Progenitor cell of endocrine pancreas (in vitro differentiated cells): ENCODE results near the gene CERK. TPM values are rescaled to one million over a fixed set of nuclear protein-coding genes. Genes with fewer than 3 reads are reported as not detected.
A peak's percentile ranks its signal among the peaks of the same experiment; 100 is the strongest.

Experiments
- DNase-seq: peaks from one replicate; pipeline ENCODE4 v3.0.0; 2021; ENCODE audit warnings: low spot score; ENCODE audit not compliant: unreplicated experiment
- H3K27ac Mint-ChIP-seq: 2 replicates; pipeline ENCODE4 v1.8.0; 2021; ENCODE audit warnings: mild to moderate bottlenecking, moderate library complexity, mixed read lengths
- H3K27me3 Mint-ChIP-seq: 2 replicates; pipeline ENCODE4 v1.8.0; 2021; ENCODE audit warnings: mixed read lengths
- H3K36me3 Mint-ChIP-seq: 2 replicates; pipeline ENCODE4 v1.8.0; 2022; ENCODE audit warnings: mixed read lengths; ENCODE audit not compliant: insufficient read depth
- H3K4me1 Mint-ChIP-seq: 2 replicates; pipeline ENCODE4 v1.8.0; 2021; ENCODE audit warnings: low read depth, mixed read lengths
- H3K4me3 Mint-ChIP-seq: 2 replicates; pipeline ENCODE4 v1.8.0; 2021; ENCODE audit warnings: low read depth, mild to moderate bottlenecking, moderate library complexity, mixed read lengths
- H3K9me3 Mint-ChIP-seq: 2 replicates; pipeline ENCODE4 v1.8.0; 2021; ENCODE audit warnings: low read depth, mixed read lengths
- CTCF ChIP-seq: fragments of 200-600 bp; sonication (generic); IDR thresholded peaks from one replicate; pipeline ENCODE4 v1.5.0; 2021; ENCODE audit warnings: antibody characterized with exemption, mild to moderate bottlenecking; ENCODE audit not compliant: unreplicated experiment
- total RNA-seq: library from RNA; stranded (reverse); gene quantifications from 2 replicates; pipeline ENCODE4 v1.2.1, GENCODE V29; 2021

Gene CERK
- total RNA-seq, 1 donor from 2014 or later = 62.0 TPM

GRCh38 chr22:46753360-46753759 lies 15.3 kb upstream of the CERK start:
- peaks cover 6% of the 10 kb centered on the region for H3K36me3 Mint-ChIP-seq
- H3K27ac Mint-ChIP-seq = no peak overlapping the region
- no peak overlapping the region for H3K4me3 Mint-ChIP-seq
- no peak for DNase-seq
- TF ChIP-seq CTCF = no peak
- peaks cover 19% of the 10 kb centered on the region for H3K27me3 Mint-ChIP-seq
- H3K9me3 Mint-ChIP-seq = peaks cover 6% of the 10 kb centered on the region
- no peaks in the 10 kb centered on the region for H3K4me1 Mint-ChIP-seq

- DNase-seq = no peak
- Mint-ChIP-seq H3K4me1 (no peaks in the 10 kb centered on the region), H3K27ac (no peak overlapping the region), H3K27me3 (peaks cover 19% of the 10 kb centered on the region), H3K36me3 (peaks cover 6% of the 10 kb centered on the region), H3K4me3 (no peak overlapping the region), H3K9me3 (peaks cover 6% of the 10 kb centered on the region)
- no peak for TF ChIP-seq CTCF
These were observed 14.9 kb upstream of the CERK start for GRCh38 chr22:46752988-46753310.

- Mint-ChIP-seq H3K27me3 (peaks cover 23% of the 10 kb centered on the region), H3K4me1 (no peaks in the 10 kb centered on the region), H3K4me3 (no peak overlapping the region), H3K9me3 (peaks cover 6% of the 10 kb centered on the region), H3K27ac (no peak overlapping the region), H3K36me3 (peaks cover 6% of the 10 kb centered on the region)
- no peak for DNase-seq
- TF ChIP-seq CTCF = no peak
These were observed 14.4 kb upstream of the CERK start for GRCh38 chr22:46752286-46752987.

GRCh38 chr22:46750863-46751443 lies 12.9 kb upstream of the CERK start:
- no peaks in the 10 kb centered on the region for H3K9me3 Mint-ChIP-seq
- no peaks in the 10 kb centered on the region for H3K4me1 Mint-ChIP-seq
- H3K36me3 Mint-ChIP-seq = no peaks in the 10 kb centered on the region
- no peak for DNase-seq
- H3K27me3 Mint-ChIP-seq = peaks cover 38% of the 10 kb centered on the region
- no peak overlapping the region for H3K4me3 Mint-ChIP-seq
- no peak for TF ChIP-seq CTCF
- H3K27ac Mint-ChIP-seq = no peak overlapping the region

GRCh38 chr22:46750530-46750800 lies 12.4 kb upstream of the CERK start:
- no peaks in the 10 kb centered on the region for H3K9me3 Mint-ChIP-seq
- no peak overlapping the region for H3K4me3 Mint-ChIP-seq
- no peaks in the 10 kb centered on the region for H3K4me1 Mint-ChIP-seq
- TF ChIP-seq CTCF = no peak
- H3K36me3 Mint-ChIP-seq = no peaks in the 10 kb centered on the region
- DNase-seq = no peak
- H3K27me3 Mint-ChIP-seq = peaks cover 39% of the 10 kb centered on the region
- H3K27ac Mint-ChIP-seq = peak overlapping the region; percentile 3
